Transverse colon (tissue), 4 donors: Measurements from ENCODE around the gene SYMPK. TPM values are rescaled to one million over a fixed set of nuclear protein-coding genes. Genes with fewer than 3 reads are reported as not detected.

ENCODE experiments used
- DNase-seq: peaks from one replicate; pipeline ENCODE4 v3.0.0-alpha.2; 2019
- H3K27ac ChIP-seq, 4 donors: fragments of 200-600 bp; sonication (generic); 2 replicates each; pipeline ENCODE4 v1.5.1; 2016 to 2018; ENCODE audit warnings: inconsistent platforms in 4 of 4
- H3K27me3 ChIP-seq: fragments of 200-600 bp; sonication (generic); 2 replicates; pipeline ENCODE4 v1.5.1; 2017; ENCODE audit warnings: inconsistent platforms
- H3K36me3 ChIP-seq, 4 donors: fragments of 200-600 bp; sonication (generic); 2 replicates each; pipeline ENCODE4 v1.5.1; 2017 to 2019; ENCODE audit warnings: inconsistent platforms in 4 of 4
- H3K4me1 ChIP-seq, 4 donors: fragments of 200-600 bp; sonication (generic); 2 replicates each; pipeline ENCODE4 v1.5.1; 2017 to 2020; ENCODE audit warnings: inconsistent platforms in 4 of 4
- H3K4me3 ChIP-seq, 4 donors: fragments of 200-600 bp; sonication (generic); 1 replicate in 1 of 4; 2 replicates in 3 of 4; pipeline versions ENCODE4 v1.5.1 to v1.6.1; 2017 to 2019; ENCODE audit warnings: inconsistent platforms in 4 of 4
- H3K9me3 ChIP-seq, 2 donors: fragments of 200-600 bp; sonication (generic); 2 replicates each; pipeline ENCODE4 v1.5.1; 2017 to 2019; ENCODE audit warnings: inconsistent platforms in 2 of 2
- CTCF ChIP-seq, 5 experiments: fragments of 200-600 bp in 3 of 5; fragments of 450-650 bp in 2 of 5; sonication (generic) in 3 of 5; IDR thresholded peaks; 1 replicate in 2 of 5; 2 replicates in 3 of 5; pipeline ENCODE4 v1.5.1; 2016 to 2017; ENCODE audit warnings: antibody characterized with exemption in 5 of 5, inconsistent platforms in 3 of 5, mild to moderate bottlenecking in 2 of 5, moderate library complexity in 1 of 5
- EP300 ChIP-seq: sonication (generic); formaldehyde crosslinking; IDR thresholded peaks from one replicate; pipeline ENCODE4 v1.6.1; 2017; ENCODE audit warnings: antibody characterized with exemption, low read depth
- POLR2A ChIP-seq: fragments of 450-650 bp; IDR thresholded peaks from one replicate; pipeline ENCODE4 v1.6.1; 2016; ENCODE audit warnings: antibody characterized with exemption, mild to moderate bottlenecking, moderate library complexity
- POLR2AphosphoS5 ChIP-seq, 3 donors: sonication (generic); formaldehyde crosslinking; IDR thresholded peaks; one replicate each; pipeline ENCODE4 v1.6.1; 2016; ENCODE audit warnings: antibody characterized with exemption in 3 of 3
- WGBS, 2 donors: methylation state at CpG; one replicate each; pipeline ENCODE4 v1.1.5; 2018; ENCODE audit warnings: low coverage in 1 of 2; 5-methylcytosine and 5-hydroxymethylcytosine counted together
- in situ Hi-C, 4 donors: fragments of 200-750 bp; cut with MboI; loops; one replicate each; pipeline versions ENCODE4 v1.15.0 to v1.15.1; 2017; ENCODE audit warnings: low sequenced_read_pairs in 3 of 4, low pct_ligation_motif_present in 1 of 4, low pct_unique_long_range_greater_than_20kb in 1 of 4
- intact Hi-C: fragments of 100-400 bp; cut with DNase I; formaldehyde crosslinking; loops from one replicate; pipeline ENCODE4 v1.15.1; 2023; ENCODE audit warnings: low total_unique reads
- total RNA-seq, 4 donors: library from RNA; depleted of rRNA; stranded (reverse); fragments of >200 nt; gene quantifications; one replicate each; pipeline ENCODE4 v1.1.0, GENCODE V29; 2016

SYMPK gene
- total RNA-seq, 4 donors from 2014 or later: 35.2 to 189 (median 81.9) TPM

GRCh38 chr19:45881909-45882528 lies 19.1 kb upstream of the SYMPK start:
- Histone ChIP-seq H3K27ac (peak overlapping the region; percentile 82 to 90 (median 84)), H3K36me3 (no peaks in the 10 kb centered on the region), H3K27me3 (no peaks in the 10 kb centered on the region), H3K9me3 (no peaks in the 10 kb centered on the region), H3K4me1 (peaks cover 38 to 73% (median 59%) of the 10 kb centered on the region in 4 donors), H3K4me3 (peak overlapping the region in 3 of 4 donors; percentile 19 to 66 (median 20))
- 50% methylated on average over 4 of the region's 4 CpGs; no CpG with 5 or more reads in 1 of the 2 donors for WGBS, 2 donors
- peak; percentile 57 for DNase-seq
- intact Hi-C loops: no loop called here
- TF ChIP-seq POLR2AphosphoS5 (IDR thresholded peaks at IDR 0.05) (peak in 2 of 3 donors; percentile 55 to 56), CTCF (IDR thresholded peaks at IDR 0.05) (no peak)
- in situ Hi-C loops: no loop called here

GRCh38 chr19:45881082-45881908 lies 18.3 kb upstream of the SYMPK start:
- peaks cover 37 to 79% (median 66%) of the 10 kb centered on the region in 4 donors for H3K4me1 ChIP-seq
- no peak for DNase-seq
- H3K4me3 ChIP-seq: no peak overlapping the region
- no peaks in the 10 kb centered on the region for H3K27me3 ChIP-seq
- no peaks in the 10 kb centered on the region for H3K36me3 ChIP-seq
- no peaks in the 10 kb centered on the region for H3K9me3 ChIP-seq
- TF ChIP-seq POLR2A (no peak), EP300 (no peak), CTCF (IDR thresholded peaks at IDR 0.05) (no peak), POLR2AphosphoS5 (IDR thresholded peaks at IDR 0.05) (no peak)
- 32 to 52% methylated on average over 9 to 10 of the region's 10 CpGs for WGBS, 2 donors
- intact Hi-C loops (no loop called here), in situ Hi-C loops (no loop called here)
- H3K27ac ChIP-seq: peak overlapping the region; percentile 82 to 90 (median 84)

- Histone ChIP-seq H3K27me3 (no peaks in the 10 kb centered on the region), H3K27ac (peak overlapping the region in 2 of 4 donors; percentile 84 to 90), H3K36me3 (no peaks in the 10 kb centered on the region), H3K4me3 (no peak overlapping the region), H3K4me1 (peaks cover 35 to 77% (median 64%) of the 10 kb centered on the region in 4 donors), H3K9me3 (no peaks in the 10 kb centered on the region)
- no peak for DNase-seq
- 60 to 67% methylated on average over 2 of the region's 2 CpGs for WGBS, 2 donors
- in situ Hi-C loops (no loop called here), intact Hi-C loops (no loop called here)
- TF ChIP-seq EP300: no peak
Observed at GRCh38 chr19:45879971-45880370, 17.0 kb upstream of the SYMPK start.

- no peak for DNase-seq
- Histone ChIP-seq H3K36me3 (no peaks in the 10 kb centered on the region), H3K27ac (peak overlapping the region; percentile 51 to 90 (median 72)), H3K4me3 (no peak overlapping the region), H3K9me3 (no peaks in the 10 kb centered on the region), H3K27me3 (no peaks in the 10 kb centered on the region), H3K4me1 (peaks cover 26 to 68% (median 55%) of the 10 kb centered on the region in 4 donors)
- TF ChIP-seq EP300: no peak
- TF ChIP-seq POLR2AphosphoS5 (IDR thresholded peaks at IDR 0.05): no peak
- TF ChIP-seq POLR2A: no peak
- no peak for TF ChIP-seq CTCF (IDR thresholded peaks at IDR 0.05)
- 70% methylated on average over 8 of the region's 8 CpGs; no CpG with 5 or more reads in 1 of the 2 donors for WGBS, 2 donors
- intact Hi-C loops: no loop called here
- in situ Hi-C loops: no loop called here
Observed at GRCh38 chr19:45879055-45879454, 16.1 kb upstream of the SYMPK start.
